CMK (cell line): ENCODE measurements around the gene SPHK2.
"Not testable (repeated sequence)": the region's sequence is repeated elsewhere in the genome, so short reads cannot be mapped to it uniquely, and the experiment has no call there.

Source experiments
- DNase-seq: peaks from one replicate; pipeline ENCODE4 v3.0.0-alpha.2; 2010; ENCODE audit warnings: low read depth

Gene SPHK2

DNA sequence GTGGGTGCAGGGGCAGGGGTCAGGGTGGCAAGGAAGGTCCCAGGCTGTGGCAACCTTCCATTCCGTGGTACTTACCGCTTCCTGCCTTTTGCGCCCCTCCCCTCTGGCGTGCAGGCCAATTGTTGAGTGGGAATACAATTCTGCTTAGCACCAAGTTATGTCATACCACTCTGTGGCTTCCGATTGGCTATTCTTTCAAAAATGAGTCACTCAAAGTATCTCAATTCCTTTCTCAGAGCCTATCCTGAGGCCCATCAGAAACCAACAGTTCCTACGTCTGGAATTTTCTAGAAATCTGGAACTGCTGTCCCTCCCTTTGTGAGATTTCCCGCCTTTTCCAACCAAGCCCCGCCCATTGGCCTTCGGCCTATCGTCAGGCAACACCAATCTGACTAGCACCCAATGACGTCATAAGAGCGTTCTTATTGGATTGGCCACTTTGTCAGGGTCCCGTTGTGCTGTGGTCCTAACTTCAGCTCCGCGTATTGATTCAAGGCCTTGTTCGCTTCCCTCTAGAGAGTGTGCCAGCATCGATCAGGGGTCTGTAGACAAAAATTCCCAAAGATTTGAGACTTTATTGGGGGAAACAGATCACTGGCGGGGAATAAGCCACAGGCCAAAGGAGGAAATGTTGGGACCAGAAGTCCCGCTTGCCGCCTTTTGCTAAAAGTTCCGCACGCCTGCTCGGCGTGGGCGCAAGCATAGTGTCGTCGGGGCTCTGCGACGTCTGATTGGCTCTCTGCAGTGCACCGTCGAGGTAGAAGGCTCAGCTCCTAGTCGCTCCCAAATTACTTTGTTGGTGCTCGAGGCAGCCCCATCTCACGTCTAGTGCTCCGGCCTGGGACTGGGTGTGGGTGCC lies 41.8 kb downstream of the SPHK2 start:
- DNase-seq: peak; percentile 90

DNA sequence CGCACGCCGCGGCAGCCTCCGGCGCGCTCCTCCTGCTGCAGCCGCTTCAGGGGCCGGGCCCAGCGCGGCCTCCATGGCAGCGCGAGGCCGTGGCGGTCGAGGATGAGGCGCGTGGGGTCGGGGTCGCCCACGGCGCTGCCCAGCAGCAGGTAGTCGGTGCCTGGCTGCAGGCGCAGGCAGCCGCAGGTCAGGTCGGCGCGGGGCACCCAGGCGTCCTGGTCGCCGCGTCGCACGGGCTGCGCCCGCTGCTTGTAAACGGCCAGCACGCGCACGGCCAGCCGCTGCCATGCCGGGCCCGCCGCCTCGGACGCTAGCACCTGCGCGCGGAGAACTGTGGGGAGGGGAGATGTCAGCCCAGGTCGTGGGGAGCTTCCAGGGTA lies 42.4 kb downstream of the SPHK2 start:
- no peak for DNase-seq

DNA sequence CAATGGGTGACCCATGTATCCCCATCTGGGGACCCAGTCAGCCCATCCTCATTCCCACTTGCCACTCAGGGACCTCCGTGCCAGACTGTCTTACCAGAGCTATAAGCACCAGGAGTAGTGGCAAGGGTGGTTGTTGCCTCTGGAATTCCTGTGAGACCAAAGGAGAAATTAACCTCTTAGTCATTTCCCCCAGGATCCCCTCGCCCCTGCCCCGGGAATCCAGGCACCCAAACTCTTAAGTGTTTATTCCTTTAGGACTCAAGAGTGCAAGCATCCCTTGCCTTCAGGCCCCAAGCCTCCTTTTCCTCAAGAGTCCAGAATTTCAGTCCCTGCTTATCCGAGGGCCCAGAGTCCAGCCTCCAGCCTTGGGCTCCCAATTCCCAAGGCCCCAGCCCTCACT lies 44.4 kb downstream of the SPHK2 start:
- no peak for DNase-seq

DNA sequence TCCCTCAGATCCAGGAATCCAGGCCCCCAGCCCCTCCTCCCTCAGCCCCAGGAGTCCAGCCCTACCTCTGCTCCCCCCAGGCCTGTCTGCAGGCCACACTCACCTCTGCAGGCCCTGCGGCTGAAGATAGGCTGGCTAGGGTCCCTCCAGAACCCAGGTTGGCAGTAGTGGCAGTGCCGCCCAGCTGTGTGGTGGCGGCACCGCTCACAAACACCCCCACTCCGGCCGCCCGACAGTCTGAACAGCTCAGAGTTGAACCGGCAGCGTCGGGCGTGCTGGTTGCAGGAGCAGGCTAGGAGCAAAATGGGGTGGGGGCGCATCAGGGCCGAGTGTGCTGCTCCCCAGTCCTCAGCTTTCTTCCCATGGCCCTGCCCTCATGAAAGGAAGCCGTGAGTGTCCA lies 45.2 kb downstream of the SPHK2 start:
- DNase-seq: no peak

DNA sequence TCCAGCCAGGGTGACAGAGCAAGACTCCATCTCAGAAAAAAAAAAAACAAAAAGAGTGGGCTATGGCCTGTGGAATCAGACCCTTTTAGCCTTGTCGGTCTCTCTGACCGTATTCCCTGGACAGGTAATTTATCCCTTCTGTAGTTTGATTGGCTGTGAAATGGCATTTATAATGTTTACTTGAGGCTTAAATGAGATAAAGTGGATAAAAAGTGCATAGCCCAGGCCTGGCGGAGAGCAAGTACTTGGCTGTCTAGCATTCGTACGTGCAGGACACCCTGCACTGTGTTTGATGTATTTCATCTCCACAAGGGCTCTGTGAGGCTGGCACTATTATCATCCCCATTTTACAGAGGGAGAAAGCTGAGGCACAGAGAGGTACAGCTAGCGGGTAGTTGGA lies 46.5 kb downstream of the SPHK2 start:
- no peak for DNase-seq

DNA sequence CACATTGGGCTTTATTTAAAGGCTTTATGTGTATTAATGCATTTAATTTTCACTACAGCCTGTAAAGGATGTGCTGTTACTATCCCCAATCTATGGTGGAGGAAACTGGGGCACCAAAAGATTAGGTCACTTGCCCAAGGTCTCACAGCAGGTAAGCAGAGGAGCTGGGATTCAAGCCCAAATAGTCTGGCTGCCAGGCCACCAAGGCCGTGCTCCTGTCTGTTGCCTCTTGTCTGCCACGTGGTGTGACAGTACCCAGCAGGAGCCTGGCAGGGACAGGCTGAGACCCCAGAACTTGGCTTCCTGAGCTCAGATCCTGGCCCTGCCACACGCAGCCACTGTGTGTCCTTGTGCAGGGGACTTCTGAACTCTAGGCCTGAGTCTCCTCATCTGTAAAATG lies 49.0 kb downstream of the SPHK2 start:
- DNase-seq: no peak

DNA sequence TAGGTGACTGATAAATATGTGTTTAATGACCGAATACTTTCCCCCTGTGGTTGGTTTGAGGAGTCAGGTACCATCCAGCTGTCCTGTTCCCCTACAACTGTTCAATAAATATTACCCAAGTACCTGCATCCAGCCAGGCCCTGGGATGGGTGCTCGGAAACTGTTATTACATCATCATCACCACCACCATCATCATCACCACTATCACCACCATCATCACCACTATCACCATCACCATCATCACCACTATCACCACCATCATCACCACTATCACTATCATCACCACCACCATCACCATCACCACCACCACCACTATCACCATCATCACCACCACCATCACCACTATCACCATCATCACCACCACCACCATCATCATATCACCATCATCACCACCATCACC lies 49.5 kb downstream of the SPHK2 start:
- DNase-seq: no peak

DNA sequence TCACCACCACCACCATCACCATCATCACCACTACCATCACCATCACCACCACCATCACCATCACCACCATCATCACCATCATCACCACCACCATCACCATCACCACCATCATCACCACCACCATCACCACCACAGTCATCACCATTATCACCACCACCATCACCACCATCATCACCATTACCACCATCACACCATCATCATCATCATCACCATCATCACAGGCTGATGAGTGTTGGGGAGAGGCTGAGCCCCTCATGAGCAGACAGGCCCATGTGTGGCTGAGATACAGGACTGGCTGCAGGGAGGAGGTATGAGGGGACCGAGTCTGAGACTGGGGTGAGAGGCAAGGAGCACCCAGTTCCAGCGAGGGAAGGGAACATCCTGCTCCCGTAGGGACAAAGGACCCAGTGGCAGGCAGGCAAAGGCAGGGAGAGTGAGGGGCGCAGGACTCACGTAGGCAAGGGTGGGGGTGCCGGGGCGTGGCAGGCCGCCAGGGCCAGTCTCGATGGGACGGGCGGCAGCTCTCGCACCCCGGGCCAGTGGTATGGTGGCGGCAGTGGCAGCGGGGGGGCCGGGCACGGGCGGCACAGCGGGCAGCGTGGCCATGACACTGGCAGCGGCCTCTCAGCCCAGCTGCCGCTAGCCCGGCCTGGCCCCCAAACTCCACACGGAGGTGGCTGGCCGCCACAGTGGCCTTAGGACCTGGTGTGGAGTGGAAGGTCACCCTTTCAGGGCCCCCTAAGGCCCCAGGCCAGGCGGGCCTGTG lies 50.8 kb downstream of the SPHK2 start:
- DNase-seq: no peak

DNA sequence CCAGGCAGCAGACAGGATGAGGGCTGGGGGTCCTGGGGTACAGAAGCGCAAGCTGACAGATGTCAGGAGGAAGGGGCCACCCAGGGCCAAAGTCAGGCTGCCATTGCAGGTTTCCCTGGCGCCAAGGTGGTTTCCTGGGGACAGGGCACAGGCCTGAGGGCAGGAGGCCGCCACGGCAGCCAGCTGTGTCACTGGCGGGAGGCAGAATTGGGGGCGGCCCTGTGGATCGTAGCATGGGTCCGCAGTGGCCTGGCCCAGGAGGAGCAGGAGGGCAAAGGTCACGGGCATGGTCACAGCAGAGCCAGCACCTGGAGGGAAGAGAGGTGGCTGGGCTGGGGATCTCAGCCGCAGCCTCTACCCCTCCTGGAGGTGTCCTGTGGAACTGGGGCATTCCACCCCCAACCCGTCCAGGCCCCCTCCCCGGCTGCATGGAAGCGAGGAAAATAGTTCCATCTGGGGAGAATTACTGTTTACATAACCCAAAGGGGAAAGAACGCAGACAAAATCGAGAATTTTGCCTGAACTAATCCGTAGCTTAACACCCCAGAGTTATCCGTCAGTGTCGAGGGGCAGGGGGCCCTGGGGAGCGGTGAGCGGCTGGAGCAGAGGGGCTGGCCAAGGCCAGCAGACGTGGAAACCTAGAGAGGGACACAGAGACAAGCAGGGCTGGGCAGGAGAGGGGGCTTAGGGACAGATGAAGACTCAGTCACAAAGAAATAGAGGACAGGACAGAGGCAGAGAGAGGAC lies 51.6 kb downstream of the SPHK2 start:
- DNase-seq: no peak

DNA sequence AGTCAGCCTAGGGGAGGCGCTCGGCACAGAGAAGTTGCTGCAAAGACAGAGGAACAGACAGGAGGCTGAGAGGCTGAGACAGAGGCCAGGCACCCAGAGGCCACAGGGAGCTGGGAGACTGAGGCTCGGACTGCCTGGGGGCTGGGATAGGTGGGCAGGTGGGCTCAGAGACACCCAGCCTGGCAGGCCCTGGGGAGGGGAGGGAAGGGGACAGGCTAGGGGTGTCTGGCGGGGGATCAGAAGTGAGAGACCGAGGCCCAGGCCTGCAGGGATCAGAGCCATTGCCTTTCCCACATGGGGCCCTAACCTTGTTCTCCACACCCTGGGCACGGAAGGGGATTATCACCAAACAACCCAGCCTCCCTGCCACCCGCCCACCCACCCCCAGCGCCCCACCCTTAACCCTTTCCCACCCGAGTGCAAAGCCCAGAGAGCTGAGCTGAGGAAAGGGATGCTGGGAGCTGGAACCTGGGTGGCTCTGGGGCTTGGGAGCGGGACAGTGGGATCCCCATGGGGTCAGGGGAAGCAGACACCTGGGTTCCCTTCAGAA lies 52.2 kb downstream of the SPHK2 start:
- DNase-seq: no peak

DNA sequence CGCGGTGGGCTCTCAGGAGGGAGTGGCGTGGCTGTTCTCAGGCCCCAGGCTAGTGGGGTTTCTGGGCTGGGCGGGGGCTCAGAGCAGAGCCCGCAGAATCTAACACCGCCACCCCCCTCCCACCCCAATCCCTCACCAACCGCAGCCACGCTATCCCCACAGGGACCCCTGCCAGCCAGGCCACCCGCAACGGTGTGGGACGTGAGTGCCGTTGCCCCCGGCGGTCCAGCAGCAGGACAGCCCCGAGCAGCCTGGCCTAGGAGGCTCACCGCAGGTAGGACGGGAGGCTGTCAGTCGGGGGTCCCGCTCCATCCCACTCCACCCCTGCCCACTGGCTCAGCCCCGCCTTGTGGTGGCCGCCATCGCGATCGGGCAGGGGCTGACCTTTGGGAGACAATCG lies 53.7 kb downstream of the SPHK2 start, which contains the start of gene NTN5:
TSS of gene NTN5 (minus strand) at position 24 of the 400 bp plus-strand sequence. CDS start 2,031 bp downstream, outside the sequence.
- no peak for DNase-seq

DNA sequence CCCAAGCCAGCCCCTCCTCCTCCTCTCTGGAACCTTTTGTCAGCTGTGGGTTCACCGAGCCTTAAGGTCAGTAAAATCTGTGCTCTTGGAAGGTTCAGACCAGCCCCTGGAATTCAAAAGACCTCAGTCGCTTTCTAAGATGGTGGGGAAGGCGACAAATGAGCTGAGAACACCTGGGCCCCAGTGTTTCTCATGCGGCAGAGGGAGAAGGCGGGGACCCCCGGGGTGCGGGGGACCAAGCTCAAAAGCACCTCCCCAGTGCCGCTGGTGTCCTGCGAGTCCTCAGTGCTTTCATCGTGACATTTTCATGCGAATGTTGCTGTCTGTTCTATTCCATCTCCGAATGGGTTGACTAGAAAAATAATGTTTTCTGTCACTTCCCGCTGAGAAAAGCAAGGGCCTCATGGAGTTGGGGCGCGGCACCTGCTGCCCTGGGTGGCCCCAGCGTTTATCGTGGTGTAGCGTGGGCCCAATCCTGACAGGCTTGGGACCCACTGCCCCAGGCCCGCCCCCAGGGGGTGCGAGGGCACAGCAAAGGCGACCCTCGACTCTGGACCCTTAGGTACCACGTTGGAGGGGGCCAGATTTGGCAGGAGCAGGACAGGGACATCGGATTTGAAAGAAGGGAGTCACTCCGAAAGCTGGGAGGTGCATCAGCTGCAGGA lies 54.3 kb downstream of the SPHK2 start:
- DNase-seq: no peak

DNA sequence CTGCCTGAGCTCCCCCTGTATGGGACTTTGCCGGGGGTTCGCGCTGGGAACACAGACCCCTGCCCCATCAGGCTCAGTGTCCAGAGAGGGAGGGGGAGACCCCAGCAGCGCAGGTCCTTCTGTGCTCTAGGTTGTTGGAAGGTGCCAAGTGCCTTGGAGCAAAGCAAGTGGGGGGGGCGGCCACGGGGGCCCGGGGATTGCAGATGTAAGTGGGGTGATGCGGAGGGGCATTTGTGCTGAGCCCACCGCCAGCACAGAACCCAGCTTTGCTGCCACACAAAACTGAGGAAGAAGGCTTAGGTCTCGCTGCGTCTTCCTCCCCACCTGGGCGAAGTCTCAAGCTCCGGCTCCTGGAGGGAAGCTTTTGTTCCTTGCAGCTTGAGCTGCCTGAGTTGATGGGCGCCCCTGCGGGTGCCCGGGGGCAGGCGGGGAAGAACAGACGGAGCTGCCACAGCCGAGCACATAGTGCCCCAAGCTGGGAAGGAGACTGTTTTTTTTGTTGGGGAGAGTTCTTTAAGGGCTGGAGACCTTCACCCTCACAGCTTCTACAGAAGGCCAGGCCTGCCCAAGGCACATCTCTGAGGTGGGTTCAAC lies 55.0 kb downstream of the SPHK2 start:
- no peak for DNase-seq

DNA sequence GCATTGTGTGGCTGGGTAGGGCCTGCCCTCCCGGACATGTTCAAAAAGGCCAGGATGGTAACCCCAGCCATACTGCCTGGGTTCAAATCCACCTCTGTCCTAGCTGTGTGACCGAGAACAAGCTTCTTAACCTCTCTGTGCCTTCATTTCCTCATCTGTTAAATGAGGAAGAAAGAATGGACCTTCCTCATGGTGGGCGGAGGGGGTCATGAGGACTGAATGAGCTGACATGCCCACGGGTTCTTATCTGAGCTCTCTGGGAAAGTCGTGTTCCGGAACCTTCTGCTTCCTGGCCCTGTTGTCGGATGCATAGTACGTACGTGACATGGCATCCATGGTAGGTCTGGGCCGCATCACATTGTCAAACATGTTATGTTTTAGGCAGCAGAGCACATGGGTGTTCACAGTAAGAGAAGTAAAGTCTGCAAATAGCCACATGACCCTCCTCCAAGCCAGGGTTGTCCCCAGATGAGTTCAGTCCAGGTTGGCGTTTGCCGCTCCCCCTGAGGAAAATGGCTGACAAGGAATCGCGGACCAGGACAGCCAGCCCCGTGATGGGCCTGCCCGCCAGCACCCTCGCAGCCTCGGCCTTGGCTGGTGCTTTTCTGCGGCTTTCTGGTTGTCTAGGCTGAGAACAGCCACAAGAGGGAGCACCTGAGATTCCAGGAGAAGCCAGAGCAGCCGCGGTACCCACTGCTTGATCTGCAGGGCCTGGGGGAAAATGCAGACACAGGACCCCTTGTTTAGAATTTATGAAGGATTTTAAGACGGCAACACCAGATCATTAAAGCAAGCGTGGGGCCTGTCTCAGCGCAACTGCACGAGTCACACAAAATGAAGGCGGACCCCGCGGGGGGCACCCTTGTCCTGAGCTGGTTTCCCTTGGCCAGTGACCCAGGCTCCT lies 55.9 kb downstream of the SPHK2 start:
- peak; percentile 51 for DNase-seq

DNA sequence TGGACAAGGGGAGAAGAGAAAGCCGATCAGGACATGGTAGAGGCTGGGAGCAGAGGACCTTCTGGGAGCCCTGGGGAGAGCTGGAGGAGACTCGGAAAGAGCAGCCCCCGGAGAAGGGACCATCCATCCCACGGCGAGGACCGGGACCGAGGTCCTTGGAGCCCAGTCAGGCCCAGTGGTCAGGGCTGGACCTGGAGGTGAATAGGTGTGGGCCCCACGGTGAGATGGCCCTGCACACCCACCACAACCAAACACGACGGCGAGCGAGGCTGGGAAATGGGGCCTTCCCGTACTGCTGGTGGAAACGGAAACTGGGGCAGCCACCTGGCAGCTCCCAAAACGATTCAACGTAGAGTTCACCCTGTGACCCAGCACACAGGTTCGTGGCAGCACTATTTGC lies 57.2 kb downstream of the SPHK2 start:
- DNase-seq: no peak

DNA sequence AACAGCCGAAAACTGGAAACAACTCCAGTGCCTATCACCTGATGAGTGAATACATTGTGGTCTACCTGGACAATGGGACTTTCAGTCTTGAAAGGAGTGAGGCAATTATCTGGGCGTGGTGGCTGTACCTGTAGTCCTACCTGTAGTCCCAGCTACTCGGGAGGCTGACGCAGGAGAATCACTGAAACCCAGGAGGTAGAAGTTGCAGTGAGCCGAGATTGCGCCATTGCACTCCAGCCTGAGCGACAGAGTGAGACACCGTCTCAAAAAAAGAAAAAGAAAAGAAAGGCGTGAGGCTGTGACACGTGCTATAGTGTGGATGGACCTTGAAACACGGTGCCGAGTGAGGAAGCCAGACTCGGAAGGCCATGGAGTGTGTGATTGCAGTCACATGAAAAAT lies 57.6 kb downstream of the SPHK2 start:
- DNase-seq: no peak

DNA sequence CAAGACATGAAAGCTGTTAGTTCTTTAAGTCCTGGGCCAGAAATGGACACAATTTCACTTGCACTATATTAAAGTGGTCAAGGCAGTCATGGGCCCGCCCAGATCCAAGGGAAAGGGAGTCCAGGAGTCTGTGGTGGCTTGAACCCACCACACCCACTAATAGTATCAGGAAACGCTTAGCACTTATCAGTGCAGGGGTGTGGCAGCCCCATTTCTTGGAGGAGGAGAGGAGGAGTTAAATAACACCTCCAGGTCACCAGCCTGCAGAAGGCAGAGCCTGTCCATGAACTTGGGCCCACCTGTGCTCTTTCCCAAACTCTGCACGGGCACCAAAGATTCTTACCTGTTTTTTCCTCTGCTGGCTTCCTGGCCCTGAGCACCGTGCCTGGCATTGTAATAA lies 58.9 kb downstream of the SPHK2 start:
- DNase-seq: no peak

DNA sequence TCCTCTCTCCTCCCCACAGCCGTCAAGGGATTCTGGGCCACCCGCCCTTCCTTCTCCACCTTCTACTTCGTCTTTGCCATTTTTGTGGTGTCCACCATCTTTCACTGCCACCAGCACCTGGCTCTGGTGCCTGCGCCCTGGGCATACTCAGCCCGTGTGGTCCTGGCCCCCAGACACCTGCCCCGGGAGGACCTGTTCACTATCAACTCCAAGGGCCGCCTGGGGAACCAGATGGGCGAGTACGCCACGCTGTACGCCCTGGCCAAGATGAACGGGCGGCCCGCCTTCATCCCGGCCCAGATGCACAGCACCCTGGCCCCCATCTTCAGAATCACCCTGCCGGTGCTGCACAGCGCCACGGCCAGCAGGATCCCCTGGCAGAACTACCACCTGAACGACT lies 60.7 kb downstream of the SPHK2 start:
- DNase-seq: not testable (repeated sequence)
